ENCODE measurements around the gene ZAP70. TPM values are rescaled to one million over a fixed set of nuclear protein-coding genes. Genes with fewer than 3 reads are reported as not detected.
"Not testable (repeated sequence)": the region's sequence is repeated elsewhere in the genome, so short reads cannot be mapped to it uniquely, and the experiment has no call there.

ZAP70 gene
- total and polyA plus RNA-seq, 2 of the 13 experiments (the other 11 are each of a cell fraction or from before 2014, with no cell fraction given) = 0.51 to 4.0 TPM

GRCh38 chr2:97711394-97711711 is 2.0 kb upstream of the ZAP70 start:
- H3K27ac ChIP-seq (ENCODE audit: extremely low read length, insufficient read depth, low read length) = no peak overlapping the region
- no peaks in the 10 kb centered on the region for H4K20me1 ChIP-seq (ENCODE audit: insufficient read depth, low read length)
- ChIA-PET POLR2A (no interaction called here), CTCF (ENCODE audit: low intra/inter-chr PET ratio, low total read pairs) (no interaction called here)
- no TSS peak for BruUV-seq (replicated peaks)
- H3K36me3 ChIP-seq (replicated peaks in 1 of 2; ENCODE audit: control insufficient read depth in 1 of 2, insufficient read depth in 2 of 2, low read length in 2 of 2) = no peaks in the 10 kb centered on the region
- intact Hi-C loops (cut with micrococcal nuclease; ENCODE audit: unreplicated experiment) (loop anchor here (10.0 kb wide), 1 partner anchor 553 kb away; no protein-coding TSS in a partner anchor), in situ Hi-C loops (cut with HindIII; ENCODE audit: extremely low pct_ligation_motif_present, low pct_unique_long_range_greater_than_20kb) (no loop called here)
- no peaks in the 10 kb centered on the region for H3K9me3 ChIP-seq (ENCODE audit: low read length)
- DNase-seq (ENCODE audit: low spot score) (no peak), FAIRE-seq (no peak), ATAC-seq (no peak)
- no peaks in the 10 kb centered on the region for H3K79me2 ChIP-seq (ENCODE audit: insufficient read depth, low read length)
- 54% methylated on average over 6 of the region's 6 CpGs for WGBS (ENCODE audit: low lambda C conversion rate)
- H3K4me2 ChIP-seq (ENCODE audit: low read depth, low read length) = no peak overlapping the region
- H3K4me1 ChIP-seq (ENCODE audit: insufficient read depth, low read length) = peaks cover 14% of the 10 kb centered on the region
- no peak overlapping the region for H2AFZ ChIP-seq (ENCODE audit: low read length)
- no peak for TF ChIP-seq ZNF790 (CRISPR knock-in tag; IDR thresholded peaks at IDR 0.05; ENCODE audit: borderline replicate concordance)
- no peak for TF ChIP-seq ZFP36 (IDR thresholded peaks at IDR 0.05; ENCODE audit: borderline replicate concordance, low read depth, low read length, partially characterized antibody)
- no peak for TF ChIP-seq ZNF577 (CRISPR knock-in tag; IDR thresholded peaks at IDR 0.05; ENCODE audit: borderline replicate concordance, low read depth)
- TF ChIP-seq PPARG (CRISPR knock-in tag; conservative IDR thresholded peaks at IDR 0.05) = no peak
- TF ChIP-seq GATA4 (IDR thresholded peaks at IDR 0.05; ENCODE audit: borderline replicate concordance, low read depth) = no peak
- no peak for TF ChIP-seq ZNF383 (CRISPR knock-in tag; IDR thresholded peaks at IDR 0.05; ENCODE audit: borderline replicate concordance)
- TF ChIP-seq ZNF629 (CRISPR knock-in tag; conservative IDR thresholded peaks at IDR 0.05) = peak; percentile 61
- no peak for TF ChIP-seq ESRRA (CRISPR knock-in tag; IDR thresholded peaks at IDR 0.05; ENCODE audit: low read depth)
- no peak overlapping the region for H3K4me3 ChIP-seq (replicated peaks in 1 of 3; ENCODE audit: insufficient read depth in 1 of 3, low read depth in 2 of 3, low read length in 3 of 3)
- H3K27me3 ChIP-seq (ENCODE audit: control insufficient read depth in 1 of 2, insufficient read depth in 2 of 2, low read length in 2 of 2) = peaks cover 4 to 30% of the 10 kb centered on the region in 2 experiments; a peak in 4 of 5 replicates
- no peak overlapping the region for H3K9ac ChIP-seq (ENCODE audit: insufficient read depth, low read depth, low read length)

GRCh38 chr2:97712175-97712574 is 1.2 kb upstream of the ZAP70 start:
- in situ Hi-C loops (cut with HindIII; ENCODE audit: extremely low pct_ligation_motif_present, low pct_unique_long_range_greater_than_20kb); DNase-seq (ENCODE audit: low spot score); H2AFZ ChIP-seq (ENCODE audit: low read length); CTCF ChIA-PET (ENCODE audit: low intra/inter-chr PET ratio, low total read pairs); BruUV-seq (replicated peaks); ATAC-seq; POLR2A ChIA-PET; FAIRE-seq; H3K9ac ChIP-seq (ENCODE audit: insufficient read depth, low read depth, low read length); H3K4me3 ChIP-seq (replicated peaks in 1 of 3; ENCODE audit: insufficient read depth in 1 of 3, low read depth in 2 of 3, low read length in 3 of 3); H4K20me1 ChIP-seq (ENCODE audit: insufficient read depth, low read length); H3K4me2 ChIP-seq (ENCODE audit: low read depth, low read length); H3K36me3 ChIP-seq (replicated peaks in 1 of 2; ENCODE audit: control insufficient read depth in 1 of 2, insufficient read depth in 2 of 2, low read length in 2 of 2); H3K79me2 ChIP-seq (ENCODE audit: insufficient read depth, low read length); H3K27ac ChIP-seq (ENCODE audit: extremely low read length, insufficient read depth, low read length); H3K9me3 ChIP-seq (ENCODE audit: low read length): not testable (repeated sequence)
- H3K27me3 ChIP-seq (ENCODE audit: control insufficient read depth in 1 of 2, insufficient read depth in 2 of 2, low read length in 2 of 2) = peaks cover 4 to 30% of the 10 kb centered on the region in 2 experiments; a peak in 4 of 5 replicates
- intact Hi-C loops (cut with micrococcal nuclease; ENCODE audit: unreplicated experiment) = loop anchor here (10.0 kb wide), 1 partner anchor 553 kb away; no protein-coding TSS in a partner anchor
- 34% methylated on average over 9 of the region's 9 CpGs for WGBS (ENCODE audit: low lambda C conversion rate)
- H3K4me1 ChIP-seq (ENCODE audit: insufficient read depth, low read length) = peaks cover 14% of the 10 kb centered on the region
